ENCODE data around the gene SFMBT1. TPM values are rescaled to one million over a fixed set of nuclear protein-coding genes. Genes with fewer than 3 reads are reported as not detected.

SFMBT1 gene
- total and polyA plus RNA-seq, 2 of the 8 experiments (the other 6 are each of a cell fraction or from before 2014, with no cell fraction given): 8.1 to 16.8 TPM

DNA sequence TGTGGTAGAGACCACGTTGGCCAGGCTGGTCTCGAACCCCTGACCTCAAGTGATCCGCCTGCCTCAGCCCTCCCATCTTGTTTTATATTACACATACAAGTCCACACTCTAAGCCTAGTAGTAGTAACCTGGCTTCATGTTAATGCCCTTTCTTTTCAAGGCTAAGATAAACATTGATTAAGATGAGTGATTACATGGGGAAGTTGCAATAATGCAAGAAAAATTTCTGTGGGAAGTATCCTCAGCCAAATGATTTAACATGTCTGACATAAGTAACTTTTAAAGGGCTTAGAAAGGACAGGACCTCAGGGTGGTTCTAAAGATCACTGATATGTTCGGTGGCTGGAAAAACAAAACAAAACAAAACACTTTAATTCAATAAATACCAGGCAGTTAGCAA is 72.1 kb downstream of the SFMBT1 start (continued):
- TF ChIP-seq CTBP2 (IDR thresholded peaks at IDR 0.05; ENCODE audit: borderline replicate concordance, insufficient read depth, insufficient read length, low read length) (no peak), SP2 (IDR thresholded peaks at IDR 0.05; ENCODE audit: low read length) (no peak)
